ENCODE results near the gene RIT2. TPM values are rescaled to one million over a fixed set of nuclear protein-coding genes. Genes with fewer than 3 reads are reported as not detected.

RIT2 gene
- total RNA-seq, 1 donor: not detected

GRCh38 chr18:43155842-43156241 lies 40.4 kb upstream of the RIT2 start:
- H3K4me3 ChIP-seq (ENCODE audit: low read depth, low read length): no peak overlapping the region
- no peak for DNase-seq (ENCODE audit: low read depth)
- TF ChIP-seq CTCF (IDR thresholded peaks at IDR 0.05; ENCODE audit: insufficient read depth, low read length): no peak

- no peak for DNase-seq (ENCODE audit: low read depth)
- no peak for TF ChIP-seq CTCF (IDR thresholded peaks at IDR 0.05; ENCODE audit: insufficient read depth, low read length)
- no peak overlapping the region for H3K4me3 ChIP-seq (ENCODE audit: low read depth, low read length)
These were observed 32.7 kb upstream of the RIT2 start for GRCh38 chr18:43148231-43148630.

GRCh38 chr18:43141208-43141607 lies 25.7 kb upstream of the RIT2 start:
- H3K4me3 ChIP-seq (ENCODE audit: low read depth, low read length): no peak overlapping the region
- DNase-seq (ENCODE audit: low read depth): no peak
- TF ChIP-seq CTCF (IDR thresholded peaks at IDR 0.05; ENCODE audit: insufficient read depth, low read length): no peak

GRCh38 chr18:43139288-43139946 lies 23.9 kb upstream of the RIT2 start:
- no peak for DNase-seq (ENCODE audit: low read depth)
- no peak for TF ChIP-seq CTCF (IDR thresholded peaks at IDR 0.05; ENCODE audit: insufficient read depth, low read length)
- no peak overlapping the region for H3K4me3 ChIP-seq (ENCODE audit: low read depth, low read length)

GRCh38 chr18:43134876-43135275 lies 19.4 kb upstream of the RIT2 start:
- no peak overlapping the region for H3K4me3 ChIP-seq (ENCODE audit: low read depth, low read length)
- DNase-seq (ENCODE audit: low read depth): no peak
- no peak for TF ChIP-seq CTCF (IDR thresholded peaks at IDR 0.05; ENCODE audit: insufficient read depth, low read length)

- TF ChIP-seq CTCF (IDR thresholded peaks at IDR 0.05; ENCODE audit: insufficient read depth, low read length): no peak
- DNase-seq (ENCODE audit: low read depth): no peak
- no peak overlapping the region for H3K4me3 ChIP-seq (ENCODE audit: low read depth, low read length)
These were observed 15.3 kb upstream of the RIT2 start for GRCh38 chr18:43130716-43131260.
